G401 (cell line): Measurements from ENCODE around the gene PARD3B. TPM values are rescaled to one million over a fixed set of nuclear protein-coding genes. Genes with fewer than 3 reads are reported as not detected.

Source experiments
- DNase-seq: peaks from one replicate; pipeline ENCODE4 v3.0.0-alpha.2; 2015; ENCODE audit warnings: low spot score
- in situ Hi-C: cut with HindIII; loops from 2 replicates; pipeline ENCODE4 v1.10.0; 2016; ENCODE audit warnings: low sequenced_read_pairs, mixed read lengths
- total RNA-seq: library from RNA; depleted of rRNA; stranded (reverse); fragments of >200 nt; shearing (Covaris generic); gene quantifications from 2 replicates; pipeline ENCODE4 v1.2.3, GENCODE V29; 2014

The PARD3B gene
- total RNA-seq, 1 experiment from 2014 or later = 2.2 TPM

DNA sequence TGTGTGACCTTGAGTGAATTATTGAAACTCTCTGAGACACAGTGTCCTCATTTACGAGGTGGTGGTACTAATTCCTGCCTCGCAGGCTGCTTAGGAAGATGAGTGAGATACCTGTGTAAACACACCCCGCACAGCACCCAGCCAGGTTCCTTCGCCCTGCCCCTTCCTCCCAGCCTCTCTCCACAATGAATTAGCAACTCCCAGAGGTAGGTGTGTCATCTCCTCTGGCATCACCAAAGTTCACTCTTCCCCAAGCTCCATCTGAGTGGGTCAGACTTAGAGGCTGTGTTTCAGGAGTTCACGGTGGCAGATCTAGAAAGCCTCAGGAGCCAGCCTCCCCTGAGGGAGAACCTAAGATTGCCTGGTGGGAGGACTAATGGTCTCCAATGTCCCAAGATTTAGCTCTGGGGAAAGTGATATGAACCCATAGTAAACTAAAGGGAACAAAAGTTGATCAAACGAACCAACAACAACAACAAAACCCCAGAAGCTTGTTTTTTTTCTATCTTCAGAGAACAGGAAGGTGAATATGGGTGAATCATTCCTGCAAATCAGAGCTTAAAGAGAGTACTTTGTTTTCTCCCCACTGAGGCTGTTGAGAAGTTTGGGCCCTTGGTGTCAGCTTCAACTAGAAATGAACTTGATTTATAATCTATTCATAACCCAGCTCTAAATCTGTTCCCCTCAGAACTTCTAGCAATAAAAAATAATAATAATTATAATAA, 1092.7 kb downstream of the PARD3B start:
- in situ Hi-C loops = no loop called here
- DNase-seq = no peak

DNA sequence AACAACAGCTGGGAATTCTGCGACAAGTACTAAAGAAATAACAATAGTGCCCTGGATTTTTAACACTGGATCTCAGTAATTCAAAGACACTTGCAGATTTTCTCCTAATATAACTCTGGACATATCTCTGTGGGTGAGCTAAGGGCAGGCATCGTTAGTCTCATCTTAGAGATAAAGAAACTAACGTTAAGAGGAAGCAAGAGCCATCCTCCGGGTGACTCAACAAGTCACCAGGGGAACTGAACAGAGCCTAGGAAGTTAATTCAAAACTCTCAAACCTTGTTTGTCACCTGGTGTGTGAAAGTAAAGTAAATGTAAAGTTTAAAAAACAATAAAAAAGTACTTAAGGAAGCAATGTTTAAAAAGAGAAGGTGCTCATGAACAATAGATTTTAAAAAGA, 1095.4 kb downstream of the PARD3B start:
- no peak for DNase-seq
- in situ Hi-C loops = no loop called here

DNA sequence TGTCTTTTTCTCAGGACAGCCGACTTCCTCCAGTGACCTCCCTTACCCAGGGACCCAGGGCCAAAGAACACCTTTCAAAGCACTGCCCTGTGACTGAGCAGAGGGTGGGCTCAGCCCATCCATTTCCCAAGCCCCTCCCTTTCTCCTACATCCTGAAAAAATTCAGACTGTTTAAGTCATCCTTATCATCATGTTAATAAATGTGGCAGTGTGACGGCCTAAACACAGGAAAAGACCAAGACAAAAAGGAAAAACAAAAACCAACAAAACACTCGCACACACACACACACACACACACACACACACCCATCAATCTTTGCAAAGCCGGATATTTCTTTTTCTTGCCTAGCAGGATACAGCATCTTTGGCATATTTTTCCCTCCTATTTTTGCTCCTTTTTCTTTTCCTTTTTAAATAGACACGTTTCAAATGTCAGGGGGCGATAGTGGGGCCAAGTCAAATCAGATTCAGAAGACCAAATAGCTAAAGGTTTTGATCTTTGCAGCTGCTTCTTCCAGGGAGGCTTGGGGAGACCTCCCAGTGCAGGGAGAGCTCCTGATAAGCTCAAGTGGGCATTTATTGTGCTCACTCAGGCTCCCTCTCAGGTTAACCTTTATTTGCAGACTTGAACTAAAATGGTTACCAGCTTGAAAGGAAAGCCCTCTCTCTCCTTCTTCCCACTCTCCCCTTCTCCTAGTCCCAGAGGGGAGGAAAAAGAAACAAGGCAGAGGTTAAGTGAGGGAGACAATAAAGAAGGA, 1097.5 kb downstream of the PARD3B start:
- in situ Hi-C loops = no loop called here
- DNase-seq = no peak

DNA sequence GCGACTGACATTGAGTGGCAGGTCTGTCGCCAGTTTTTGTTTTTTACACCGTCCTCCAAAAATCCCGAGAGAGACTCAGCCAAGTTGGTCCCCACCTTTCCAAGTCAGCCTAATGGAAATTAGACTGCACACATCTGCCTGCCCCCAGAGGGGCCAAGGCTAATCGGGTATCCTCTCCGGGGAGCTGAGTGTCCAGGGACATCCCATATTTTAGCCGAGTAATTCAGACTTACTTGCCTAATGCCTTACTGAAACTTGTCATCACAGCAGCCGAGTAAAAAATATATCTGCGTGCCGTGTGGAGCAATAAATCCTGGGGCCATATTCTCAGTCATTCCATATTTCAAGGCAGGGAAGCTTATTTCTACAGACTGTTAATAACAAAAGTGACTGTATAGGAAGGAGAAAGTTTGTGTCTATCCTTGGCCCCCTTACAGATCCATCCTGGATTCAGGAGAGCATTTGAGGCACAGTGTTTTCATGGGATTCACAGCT, 1098.2 kb downstream of the PARD3B start:
- no peak for DNase-seq
- in situ Hi-C loops = no loop called here

DNA sequence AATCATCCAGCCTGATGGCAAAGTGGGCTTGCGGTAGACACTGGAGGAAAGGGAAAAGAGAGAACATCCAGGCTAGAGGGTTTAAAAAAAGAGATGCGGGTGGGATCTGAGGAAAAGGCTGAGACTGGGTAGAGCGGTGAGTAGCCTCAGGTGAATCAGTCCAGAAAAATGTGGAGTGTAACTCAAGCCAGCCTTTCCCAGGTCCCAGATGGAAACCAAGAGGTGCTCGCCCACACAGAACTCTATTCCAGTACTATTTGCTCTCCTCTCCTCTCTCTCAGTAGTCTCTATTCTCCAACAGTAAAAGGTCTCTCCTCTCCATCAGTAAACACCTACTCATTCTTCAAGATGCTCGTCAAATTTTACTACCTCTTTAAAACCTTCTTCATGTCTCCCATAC, 1098.7 kb downstream of the PARD3B start:
- no peak for DNase-seq
- in situ Hi-C loops = no loop called here

DNA sequence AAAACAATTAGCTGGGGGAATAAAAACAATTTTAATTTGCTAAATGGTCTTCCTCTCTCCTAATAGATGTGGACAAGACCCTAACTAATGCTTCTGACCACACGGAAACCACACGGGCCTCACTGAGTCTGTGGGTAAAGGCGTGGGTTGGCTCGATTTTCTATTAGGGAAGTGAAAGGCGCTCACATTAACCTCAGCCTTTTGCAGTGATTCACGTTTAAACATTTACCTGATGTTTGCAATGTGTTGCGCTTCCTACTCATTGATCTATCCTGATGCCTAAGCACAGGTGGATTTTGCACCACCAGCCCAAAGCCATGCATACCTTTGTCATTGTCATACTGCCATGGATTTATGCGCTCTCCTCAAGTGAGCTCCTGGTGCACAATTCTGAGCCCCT, 1101.4 kb downstream of the PARD3B start:
- in situ Hi-C loops = no loop called here
- no peak for DNase-seq

DNA sequence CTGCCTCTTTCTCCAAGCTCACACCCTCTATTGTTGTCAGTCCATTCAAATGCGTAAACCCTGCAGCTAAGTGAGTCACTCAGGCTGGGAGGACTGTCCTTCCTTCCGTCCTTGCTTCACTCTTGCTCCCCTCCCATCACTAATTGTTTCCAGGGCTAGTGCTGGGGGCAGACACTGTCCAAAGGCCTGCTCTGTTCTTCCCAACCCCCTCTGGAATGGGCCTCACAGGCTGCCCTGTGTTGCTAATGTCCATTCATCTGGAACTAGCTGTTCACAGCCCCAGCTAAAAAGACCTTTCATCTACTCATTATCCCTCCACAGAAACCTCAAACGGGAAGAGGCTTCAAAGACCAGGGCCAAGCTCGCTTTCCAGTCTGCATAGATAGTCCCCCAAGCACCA, 1105.2 kb downstream of the PARD3B start:
- in situ Hi-C loops = no loop called here
- no peak for DNase-seq

DNA sequence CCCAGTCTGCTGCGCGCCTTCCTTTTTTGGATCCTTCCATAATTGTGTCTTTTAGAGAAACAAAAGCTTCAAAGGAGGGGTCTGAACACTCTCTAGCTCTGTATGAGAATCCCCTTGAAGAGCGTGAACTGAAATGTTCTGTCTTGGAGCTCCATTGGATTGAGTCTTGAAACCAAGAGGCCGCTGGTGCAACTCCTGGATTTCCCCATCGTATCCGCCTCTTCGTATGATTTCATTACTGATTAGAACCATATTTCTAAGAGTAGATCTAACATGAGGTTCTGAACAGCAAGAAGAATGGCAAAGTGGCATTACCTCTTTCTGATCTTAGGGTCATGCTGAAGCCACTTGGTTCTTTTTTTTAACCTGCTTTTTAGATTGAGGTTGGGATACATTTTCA, 1105.7 kb downstream of the PARD3B start:
- no peak for DNase-seq
- in situ Hi-C loops = no loop called here

DNA sequence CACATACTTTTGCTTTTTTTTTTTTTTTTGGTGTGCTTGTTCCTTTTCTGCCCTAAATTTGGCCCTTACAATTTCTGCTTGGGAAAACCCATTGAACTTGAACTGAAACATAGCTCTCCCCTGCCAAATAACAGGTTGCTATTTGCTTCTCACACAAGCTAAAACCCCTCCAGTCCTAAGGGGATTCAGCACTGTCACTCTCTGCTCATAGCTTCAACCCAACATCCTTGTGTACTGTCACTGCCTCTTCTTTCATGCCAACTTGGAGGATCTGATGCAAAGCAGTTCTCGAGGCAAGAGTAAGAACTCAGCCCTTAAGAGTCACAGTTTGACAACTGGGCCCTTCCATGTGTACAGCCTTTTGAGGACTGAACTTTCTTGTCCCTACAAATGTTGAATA, 1106.4 kb downstream of the PARD3B start:
- in situ Hi-C loops = no loop called here
- DNase-seq = no peak

DNA sequence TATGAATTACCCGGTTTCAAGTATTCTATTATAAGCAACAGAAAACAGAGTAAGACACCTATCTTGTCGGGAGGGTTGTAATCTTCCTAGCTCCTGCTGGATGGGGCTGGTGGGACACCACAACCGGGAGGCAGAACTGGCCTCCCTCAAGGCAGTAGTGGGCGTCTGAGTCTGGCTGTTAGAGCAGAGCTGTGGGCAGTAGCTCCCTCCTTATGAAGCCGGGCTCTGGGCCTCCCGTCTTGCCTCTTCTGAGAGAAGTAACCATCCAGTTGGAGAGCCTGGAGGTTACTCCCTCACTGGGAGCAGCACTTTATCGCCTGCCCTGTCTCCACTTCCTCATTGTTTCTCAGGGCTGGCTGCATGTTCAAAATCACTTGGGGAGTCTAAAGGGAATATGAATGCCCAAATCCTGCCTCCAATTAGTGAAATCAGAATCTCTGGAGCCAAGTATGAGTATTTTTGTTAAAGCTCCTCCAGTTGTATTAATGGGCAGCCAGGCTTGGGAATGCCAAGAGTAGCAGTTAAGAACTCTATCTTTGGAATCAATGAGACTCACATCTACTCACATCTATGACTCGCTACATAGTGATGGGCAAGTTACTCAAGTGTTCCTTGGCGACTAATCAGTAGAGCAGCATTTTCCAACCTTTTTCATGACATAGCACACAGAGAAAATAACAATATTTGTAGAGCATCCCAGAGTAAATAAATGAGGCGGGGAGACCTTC, 1109.8 kb downstream of the PARD3B start:
- in situ Hi-C loops = no loop called here
- DNase-seq = no peak

DNA sequence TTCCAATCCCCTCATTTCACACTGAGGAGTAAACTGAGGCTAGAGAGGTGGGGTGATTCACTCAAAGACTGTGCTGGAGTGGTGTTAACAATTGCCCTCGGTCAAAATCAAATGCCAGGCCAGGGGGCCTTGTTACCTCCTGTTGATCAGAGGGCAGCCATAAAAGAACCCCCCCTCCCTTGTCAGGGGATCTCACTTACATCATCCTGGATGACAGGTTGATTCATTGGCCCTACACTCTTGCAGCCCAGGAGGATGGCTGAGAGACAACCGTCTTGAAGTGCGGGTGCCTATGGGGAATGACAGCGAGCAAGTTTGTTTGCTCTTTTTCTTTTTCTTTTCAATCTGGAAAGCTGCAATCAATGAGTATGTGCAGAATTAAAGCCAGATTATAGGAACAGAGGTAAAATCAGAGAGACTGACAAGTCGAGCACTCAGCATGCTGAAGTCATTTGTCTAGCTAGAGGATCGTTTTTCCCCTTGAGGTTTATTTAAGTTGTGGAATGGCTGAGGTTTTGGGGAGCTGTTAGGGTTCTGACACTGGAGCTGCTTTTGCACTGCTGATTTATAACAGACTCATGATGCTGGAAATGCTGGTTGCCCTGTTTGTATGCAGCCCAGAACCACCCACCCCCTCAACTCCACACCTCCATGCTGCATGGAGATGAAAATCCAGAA, 1110.6 kb downstream of the PARD3B start:
- in situ Hi-C loops = no loop called here
- DNase-seq = no peak

DNA sequence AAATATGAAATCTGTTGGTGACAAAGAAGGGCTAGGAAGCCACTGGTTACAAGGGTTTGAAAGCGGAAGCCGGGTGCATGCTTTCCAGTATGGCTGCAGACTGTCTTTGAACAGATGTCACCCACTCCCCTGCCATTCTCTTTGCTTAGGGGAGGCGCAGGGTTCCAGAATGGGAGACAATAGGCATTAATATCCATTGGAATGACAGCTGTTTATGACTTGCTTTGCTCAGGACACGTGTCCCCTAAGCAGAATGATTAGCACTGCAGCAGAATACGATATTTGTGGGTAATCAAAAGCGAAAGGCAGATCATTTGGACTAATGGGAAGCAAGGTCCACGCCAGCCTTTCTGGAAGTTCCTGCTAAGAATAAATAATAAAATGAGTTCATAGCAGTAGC, 1111.2 kb downstream of the PARD3B start:
- in situ Hi-C loops = no loop called here
- no peak for DNase-seq

DNA sequence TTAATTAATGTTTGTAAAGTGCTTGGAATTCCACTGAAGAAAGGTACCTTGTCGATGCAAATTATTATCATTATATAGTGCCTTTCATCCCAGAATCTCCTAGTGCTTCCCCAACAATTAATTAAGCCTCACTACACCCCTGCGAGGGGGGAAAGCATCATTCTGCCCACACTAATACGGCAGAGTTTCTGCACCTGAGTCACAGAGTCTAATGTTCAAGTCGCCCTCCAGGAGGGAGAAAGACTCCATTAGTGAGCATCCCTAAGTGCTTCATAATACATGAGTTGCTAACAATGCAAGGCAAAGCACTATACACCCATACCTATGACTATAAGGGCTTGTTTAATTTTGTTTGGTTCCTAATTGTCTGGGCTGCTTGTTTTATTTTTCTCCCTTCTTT, 1111.7 kb downstream of the PARD3B start:
- no peak for DNase-seq

DNA sequence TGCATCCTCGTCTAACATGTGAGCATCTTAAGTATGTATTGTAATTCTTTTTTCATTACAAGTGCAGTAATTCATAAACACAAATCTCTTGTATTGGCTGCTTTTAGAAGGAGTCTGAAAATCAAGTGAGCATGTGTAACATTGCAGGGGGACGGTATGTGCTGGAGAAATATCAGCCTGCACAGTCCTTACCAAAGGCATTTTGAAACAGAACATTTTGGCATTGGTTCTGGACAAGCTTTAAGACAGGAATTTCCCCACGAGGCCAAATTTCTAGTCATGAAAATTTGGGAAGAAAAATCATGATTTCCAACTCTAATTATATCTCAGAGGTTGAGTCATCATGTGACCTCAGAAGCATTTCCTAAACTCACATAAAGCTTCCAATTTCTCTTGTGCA, 1112.3 kb downstream of the PARD3B start:
- in situ Hi-C loops = no loop called here

More for the DNA sequence above, 1111.7 kb downstream of the PARD3B start:
- in situ Hi-C loops = no loop called here

DNA sequence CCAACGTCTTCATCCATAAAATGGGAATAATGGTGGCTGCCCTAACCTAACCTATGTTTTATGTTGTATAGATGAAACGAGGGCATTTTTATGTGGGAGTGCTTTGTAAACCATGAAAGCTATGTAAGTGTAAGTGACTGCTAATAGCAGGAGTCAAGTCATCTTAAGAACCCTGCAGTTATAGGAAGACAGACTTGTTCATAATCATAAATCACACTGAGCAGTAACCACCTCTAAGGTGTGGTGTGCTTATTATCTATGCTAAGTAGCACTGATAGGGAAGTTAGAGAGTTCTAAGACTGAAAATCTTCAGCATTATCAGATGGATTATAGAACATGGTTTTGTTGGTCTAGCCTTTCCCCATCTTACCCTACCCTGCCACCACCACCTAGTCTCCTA, 1112.8 kb downstream of the PARD3B start:
- DNase-seq = no peak
- in situ Hi-C loops = no loop called here

More for the DNA sequence above, 1112.3 kb downstream of the PARD3B start:
- no peak for DNase-seq

DNA sequence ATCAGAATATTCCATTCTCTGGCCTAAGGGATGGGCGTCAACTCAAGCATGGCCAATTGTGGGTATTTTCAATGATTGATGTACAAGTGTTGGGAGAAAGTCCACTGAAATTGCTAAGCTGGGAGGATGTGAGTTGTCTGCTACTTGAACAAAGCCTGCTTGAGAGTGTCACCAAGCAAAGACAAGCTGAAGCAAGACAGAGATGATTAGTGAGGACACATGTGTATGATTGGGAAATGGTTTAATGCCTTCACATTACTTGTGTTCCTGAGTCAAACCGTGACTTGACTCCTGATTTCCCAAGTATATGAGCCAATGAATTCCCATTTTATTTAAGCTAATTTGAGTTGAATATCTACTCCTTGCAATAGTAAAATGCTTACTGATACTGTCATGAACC, 1113.3 kb downstream of the PARD3B start:
- in situ Hi-C loops = no loop called here
- no peak for DNase-seq

DNA sequence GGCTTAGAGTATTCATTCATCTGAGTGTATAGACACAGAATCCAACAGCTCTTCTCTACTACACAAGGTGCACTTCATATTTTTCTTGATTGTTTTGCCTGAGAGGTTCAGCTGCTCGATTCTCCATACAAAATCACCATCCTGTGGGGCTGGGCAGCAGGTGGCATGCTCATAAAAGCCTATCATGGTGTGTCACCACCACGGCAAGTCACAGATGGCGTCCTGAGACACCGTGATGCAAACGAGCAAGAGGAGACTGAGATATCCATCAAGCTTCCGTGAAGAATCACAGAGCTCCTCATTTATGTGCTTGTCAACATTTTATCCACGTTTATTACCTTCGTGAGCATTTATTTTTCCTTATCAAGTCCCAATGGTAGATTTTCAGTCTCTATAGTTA, 1114.6 kb downstream of the PARD3B start:
- DNase-seq = no peak
- in situ Hi-C loops = no loop called here

DNA sequence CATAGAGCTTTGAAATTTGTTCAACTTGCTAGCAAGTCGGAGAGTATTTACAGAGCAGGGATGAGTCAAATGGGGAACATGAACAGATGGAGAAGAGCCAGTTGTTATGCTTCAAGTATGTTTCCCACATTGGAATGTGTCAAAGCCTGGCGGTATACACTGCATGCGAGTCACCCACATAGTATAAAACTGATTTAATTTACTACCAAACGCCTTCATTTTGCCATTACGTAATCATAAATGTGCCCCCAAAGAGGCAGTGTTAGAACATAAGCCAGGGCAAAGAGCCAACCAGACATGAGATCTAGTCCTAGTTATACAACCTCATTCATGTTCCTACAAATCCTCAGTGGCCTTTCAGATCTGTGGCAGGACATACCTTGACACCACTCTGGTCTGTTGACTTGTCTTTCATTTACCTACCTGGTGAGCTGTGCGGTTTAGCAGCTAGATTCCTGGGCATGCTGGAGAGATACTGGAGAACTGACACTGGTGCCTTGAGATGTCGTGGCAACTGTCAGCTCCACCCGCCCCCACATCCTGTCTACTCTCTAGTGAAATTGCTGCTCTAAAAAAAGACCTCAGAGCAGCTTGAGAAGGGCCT, 1115.3 kb downstream of the PARD3B start:
- in situ Hi-C loops = no loop called here
- no peak for DNase-seq

DNA sequence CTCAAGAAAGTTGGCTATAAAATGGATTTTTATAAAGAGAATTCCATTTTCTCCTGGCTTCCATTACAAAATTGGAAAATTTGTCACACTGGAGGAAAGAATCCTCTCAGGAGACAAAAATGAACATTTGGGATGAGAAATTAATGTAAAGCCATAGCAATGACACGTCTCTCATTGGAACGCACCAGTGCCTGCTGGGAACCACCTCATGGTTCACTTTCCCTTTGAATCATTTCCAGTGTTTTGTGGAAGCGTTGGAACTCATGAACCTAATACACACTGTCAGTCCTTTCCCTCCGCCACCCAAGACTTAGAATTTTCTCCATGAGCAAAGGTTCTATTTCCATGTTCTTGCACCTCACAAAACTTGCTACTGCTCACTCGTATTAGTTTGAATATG, 1116.0 kb downstream of the PARD3B start:
- DNase-seq = no peak

More for the DNA sequence above, 1116.0 kb downstream of the PARD3B start:
- in situ Hi-C loops = no loop called here
